Activated CD8-positive, alpha-beta memory T cell treated with anti-CD3 and anti-CD28 coated beads, Interleukin-2, amount 10 ng/mL, durations not matched to agents 7 days and 5 days (primary cell): ENCODE results near the gene SLC17A2. TPM values are rescaled to one million over a fixed set of nuclear protein-coding genes. Genes with fewer than 3 reads are reported as not detected.

Source experiments
- ATAC-seq: fragments of 150-1000 bp; cut with Tn5 transposase; one replicate; pipeline ENCODE4 v1.10.0; 2021; ENCODE audit warnings: moderate library complexity
- CTCF ChIA-PET: fragments of 350-600 bp; sonication (Branson Sonifier 250); formaldehyde crosslinking; loops from one replicate; lab custom pipeline; 2021; ENCODE audit warnings: antibody characterized with exemption; lab: Charles Lee
- DNase-seq: peaks from one replicate; pipeline ENCODE4 v3.0.0-alpha.2; 2020
- H3K27ac Mint-ChIP-seq: one replicate; pipeline ENCODE4 v1.8.0; 2021; ENCODE audit warnings: mild to moderate bottlenecking, mixed read lengths
- H3K27me3 Mint-ChIP-seq: one replicate; pipeline ENCODE4 v1.8.0; 2021; ENCODE audit warnings: mixed read lengths
- H3K36me3 Mint-ChIP-seq: one replicate; pipeline ENCODE4 v1.8.0; 2021; ENCODE audit warnings: mild to moderate bottlenecking, mixed read lengths
- H3K4me1 Mint-ChIP-seq: one replicate; pipeline ENCODE4 v1.8.0; 2021; ENCODE audit warnings: mixed read lengths
- H3K4me3 Mint-ChIP-seq: one replicate; pipeline ENCODE4 v1.8.0; 2021; ENCODE audit warnings: mild to moderate bottlenecking, moderate library complexity, mixed read lengths
- H3K9me3 Mint-ChIP-seq: one replicate; pipeline ENCODE4 v1.8.0; 2022; ENCODE audit warnings: low read depth, mixed read lengths
- total RNA-seq, 2 experiments: library from RNA; stranded (reverse); gene quantifications; one replicate each; pipeline ENCODE4 v1.2.3, GENCODE V29; 2021

The SLC17A2 gene
- total RNA-seq, 2 experiments from 2014 or later = not detected

DNA sequence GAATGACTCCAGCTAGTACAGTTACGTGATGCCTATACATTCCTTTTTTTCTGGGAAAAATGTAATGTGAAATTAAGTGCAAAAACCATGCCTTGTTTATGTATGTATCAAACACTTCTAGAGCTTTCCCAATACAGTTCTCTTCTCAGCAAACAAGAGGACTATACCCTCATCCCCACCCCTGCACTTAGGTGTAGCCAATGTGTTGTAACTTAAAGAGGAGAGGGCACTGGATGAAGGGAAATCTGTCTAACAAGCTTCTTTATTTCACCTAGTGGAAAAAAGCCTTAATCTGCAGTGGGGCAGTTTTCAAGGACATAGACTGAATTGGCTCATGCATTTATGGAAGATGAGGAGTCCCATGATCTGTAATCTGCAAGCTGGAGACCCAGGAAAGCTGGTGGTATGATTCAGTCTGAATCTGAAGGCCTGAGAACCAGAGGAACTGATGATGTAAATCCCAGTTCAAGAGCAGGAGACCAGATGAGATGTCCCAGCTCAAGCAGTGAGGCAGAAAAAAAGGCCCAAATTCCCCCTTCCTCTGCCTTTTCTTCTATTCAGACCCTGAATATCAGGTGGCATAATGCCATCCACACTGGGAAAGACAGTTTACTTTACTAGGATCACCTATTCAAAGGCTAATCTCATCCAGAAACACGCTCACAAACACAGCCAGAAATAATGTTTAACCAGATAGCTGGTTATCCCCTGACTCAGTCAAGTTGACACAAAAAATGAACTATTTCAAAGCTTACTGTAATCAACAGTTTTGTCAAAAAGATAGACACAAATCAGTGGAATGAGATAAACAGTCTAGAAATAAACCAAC lies 30.7 kb downstream of the SLC17A2 start:
- no peak overlapping the region for H3K27ac Mint-ChIP-seq
- CTCF ChIA-PET = interaction anchor here (0.8 to 2.0 kb wide), 4 partner anchors 9 to 344 kb away, joined by 3 to 5 read pairs (median 3); no protein-coding TSS in a partner anchor

DNA sequence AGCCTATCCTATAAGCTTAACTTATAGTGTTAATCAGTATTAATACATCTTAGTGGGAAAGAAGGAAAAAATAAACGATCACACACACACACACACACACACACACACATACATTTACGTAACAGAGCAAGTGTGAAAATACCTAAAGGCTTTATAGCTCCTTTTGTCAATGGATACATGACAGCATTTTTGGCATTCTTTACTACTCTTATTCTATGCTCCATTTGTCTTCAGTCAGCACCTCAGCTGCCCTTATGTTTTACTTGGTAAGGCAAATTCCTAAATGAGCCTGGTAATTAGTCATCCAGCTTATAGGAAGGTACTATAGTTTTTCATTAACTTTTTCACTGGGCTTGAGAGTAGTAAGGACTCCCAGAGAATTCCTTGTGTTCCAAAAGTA lies 31.4 kb downstream of the SLC17A2 start:
- CTCF ChIA-PET = interaction anchor here (0.8 to 2.0 kb wide), 3 partner anchors 9 to 111 kb away, joined by 3 to 5 read pairs (median 3); no protein-coding TSS in a partner anchor
- Mint-ChIP-seq H3K4me3 (no peak overlapping the region), H3K27ac (no peak overlapping the region)

More for the DNA sequence above, 30.7 kb downstream of the SLC17A2 start:
- DNase-seq = no peak
- Mint-ChIP-seq H3K4me3 (no peak overlapping the region), H3K36me3 (no peaks in the 10 kb centered on the region), H3K9me3 (no peaks in the 10 kb centered on the region), H3K27me3 (peaks cover 3% of the 10 kb centered on the region), H3K4me1 (peaks cover 2% of the 10 kb centered on the region)
- ATAC-seq = no peak

DNA sequence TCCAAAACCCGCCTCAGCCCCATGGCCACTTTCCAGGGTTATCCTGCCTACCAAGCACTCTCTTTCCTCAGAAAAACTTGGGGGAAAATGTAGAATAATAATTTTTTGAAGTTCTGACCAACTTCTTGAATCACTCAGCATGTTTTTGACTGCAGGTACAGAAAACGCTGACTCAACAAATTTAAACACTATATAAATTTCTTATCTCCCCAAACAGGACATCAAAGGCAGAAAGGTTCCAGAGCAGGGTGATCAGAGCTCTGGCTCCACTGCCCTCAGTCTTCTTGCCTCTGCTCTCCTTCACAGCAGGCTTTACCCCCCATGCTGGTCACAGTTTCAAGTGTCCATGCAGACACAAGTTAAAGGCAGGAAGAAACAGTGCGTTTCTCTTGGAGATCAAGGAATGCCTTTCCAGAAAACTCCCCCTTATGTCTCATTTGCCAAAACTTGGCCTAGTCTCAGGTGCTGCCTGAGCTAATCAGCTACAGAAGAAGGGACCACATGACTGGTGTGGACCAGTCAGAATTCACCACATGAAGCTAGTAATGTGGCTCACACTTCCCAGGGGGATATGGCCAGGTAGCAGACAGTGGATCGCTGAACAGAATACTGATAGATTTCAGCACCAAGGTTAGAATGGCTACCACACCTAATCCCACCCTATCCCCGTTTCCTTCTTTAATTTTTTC lies 32.1 kb downstream of the SLC17A2 start:
- H3K27ac Mint-ChIP-seq = no peak overlapping the region
- H3K27me3 Mint-ChIP-seq = peaks cover 3% of the 10 kb centered on the region
- no peaks in the 10 kb centered on the region for H3K36me3 Mint-ChIP-seq
- ATAC-seq (no peak), DNase-seq (no peak)
- CTCF ChIA-PET = interaction anchor here (2.0 kb wide), 1 partner anchor 11 kb away, joined by 5 read pairs; no protein-coding TSS in a partner anchor
- no peaks in the 10 kb centered on the region for H3K9me3 Mint-ChIP-seq
- peaks cover 2% of the 10 kb centered on the region for H3K4me1 Mint-ChIP-seq
- H3K4me3 Mint-ChIP-seq = no peak overlapping the region

More for the DNA sequence above, 31.4 kb downstream of the SLC17A2 start:
- H3K9me3 Mint-ChIP-seq = no peaks in the 10 kb centered on the region
- ATAC-seq = no peak
- no peaks in the 10 kb centered on the region for H3K36me3 Mint-ChIP-seq
- peaks cover 2% of the 10 kb centered on the region for H3K4me1 Mint-ChIP-seq
- DNase-seq = no peak
- H3K27me3 Mint-ChIP-seq = peaks cover 3% of the 10 kb centered on the region

DNA sequence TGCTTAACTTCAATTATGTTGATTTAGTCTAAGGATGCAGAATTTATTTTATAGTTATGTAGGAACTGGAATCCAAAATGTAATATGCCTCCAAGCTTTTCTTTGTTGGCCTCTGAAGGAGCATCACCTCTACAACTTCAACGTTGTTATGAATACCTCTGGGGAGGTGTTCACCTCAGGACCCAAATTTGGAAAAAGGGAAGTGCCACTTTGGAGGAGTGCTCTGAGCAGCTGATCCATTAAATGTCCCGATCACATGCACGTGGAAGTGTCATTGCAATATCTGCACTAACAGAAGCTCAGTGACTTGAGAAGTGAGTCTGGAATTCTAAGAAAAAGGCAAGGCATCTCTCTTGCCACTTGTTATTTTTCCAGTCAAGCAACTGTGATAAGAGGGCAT lies 34.2 kb downstream of the SLC17A2 start:
- CTCF ChIA-PET = no interaction called here
- Mint-ChIP-seq H3K4me3 (no peak overlapping the region), H3K9me3 (no peaks in the 10 kb centered on the region)

DNA sequence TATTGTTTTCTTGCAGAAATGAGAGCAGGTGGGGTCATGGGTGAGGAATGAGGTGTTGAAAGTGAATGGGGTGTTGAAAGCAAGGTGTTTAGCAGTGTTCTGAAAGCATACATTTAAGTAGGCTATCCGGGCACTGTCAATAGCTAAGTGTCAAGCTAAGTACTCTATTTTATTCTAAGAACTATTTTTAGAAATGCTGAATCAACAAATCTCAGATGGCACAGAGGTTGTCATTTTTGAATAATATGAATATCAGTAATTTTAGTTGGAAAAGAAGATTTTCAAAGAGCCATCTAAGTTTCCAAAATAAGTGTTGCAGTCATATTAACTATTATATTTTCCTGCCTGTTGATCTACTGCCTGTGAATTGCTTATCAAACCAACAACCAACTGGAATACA lies 34.7 kb downstream of the SLC17A2 start:
- Mint-ChIP-seq H3K4me3 (no peak overlapping the region), H3K9me3 (no peaks in the 10 kb centered on the region), H3K27ac (no peak overlapping the region), H3K4me1 (no peaks in the 10 kb centered on the region), H3K36me3 (no peaks in the 10 kb centered on the region), H3K27me3 (peaks cover 7% of the 10 kb centered on the region)
- no peak for ATAC-seq
- CTCF ChIA-PET = no interaction called here
- no peak for DNase-seq

More for the DNA sequence above, 34.2 kb downstream of the SLC17A2 start:
- Mint-ChIP-seq H3K36me3 (no peaks in the 10 kb centered on the region), H3K27ac (no peak overlapping the region), H3K27me3 (peaks cover 7% of the 10 kb centered on the region), H3K4me1 (no peaks in the 10 kb centered on the region)
- DNase-seq (no peak), ATAC-seq (no peak)

DNA sequence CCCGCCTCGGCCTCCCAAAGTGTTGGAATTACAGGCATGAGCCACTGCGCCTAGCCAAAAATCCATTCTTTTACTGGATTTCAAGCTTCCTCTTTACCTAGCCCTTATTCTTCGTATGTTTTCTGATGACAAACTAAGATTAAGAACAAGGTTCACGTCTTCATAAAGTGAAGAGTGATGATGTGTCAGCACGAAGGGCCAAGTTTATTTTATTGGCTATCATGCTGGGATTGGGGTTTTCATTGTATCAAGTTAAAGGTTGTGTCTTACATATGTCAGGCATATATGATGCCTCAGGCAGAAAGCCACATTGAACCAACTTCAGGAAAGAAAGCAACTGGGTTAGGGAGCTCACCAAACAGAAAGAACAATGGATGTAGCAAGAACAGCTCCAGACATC lies 36.7 kb downstream of the SLC17A2 start:
- Mint-ChIP-seq H3K27ac (no peak overlapping the region), H3K4me3 (no peak overlapping the region), H3K27me3 (peaks cover 7% of the 10 kb centered on the region), H3K9me3 (no peaks in the 10 kb centered on the region), H3K36me3 (no peaks in the 10 kb centered on the region), H3K4me1 (no peaks in the 10 kb centered on the region)
- DNase-seq (no peak), ATAC-seq (no peak)
- CTCF ChIA-PET = interaction anchor here (1.0 kb wide), 1 partner anchor 32 kb away, joined by 3 read pairs; no protein-coding TSS in a partner anchor

DNA sequence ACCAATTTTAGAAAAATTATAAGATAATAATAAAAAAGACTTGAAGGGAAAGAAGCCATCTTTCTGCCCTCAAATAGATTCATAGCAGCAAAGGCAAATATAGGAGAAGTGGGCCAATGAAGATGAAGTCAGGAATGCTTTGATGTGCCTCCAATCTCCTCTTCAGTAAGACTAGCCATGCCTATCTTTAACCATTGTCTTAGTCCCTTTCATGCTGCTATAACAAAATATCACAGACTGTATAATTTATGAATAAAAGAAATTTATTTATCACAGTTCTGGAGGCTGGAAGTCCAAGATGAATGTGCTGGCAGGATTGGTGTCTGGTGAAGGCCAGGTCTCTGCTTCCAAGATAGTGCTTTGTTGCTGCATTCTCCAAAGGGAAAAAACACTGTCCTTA lies 37.6 kb downstream of the SLC17A2 start:
- H3K4me3 Mint-ChIP-seq = no peak overlapping the region
- no peaks in the 10 kb centered on the region for H3K4me1 Mint-ChIP-seq
- CTCF ChIA-PET = interaction anchor here (0.6 to 1.6 kb wide), 3 partner anchors 33 to 763 kb away, joined by 3 read pairs; no protein-coding TSS in a partner anchor
- no peaks in the 10 kb centered on the region for H3K36me3 Mint-ChIP-seq
- peaks cover 7% of the 10 kb centered on the region for H3K27me3 Mint-ChIP-seq
- DNase-seq = no peak
- ATAC-seq = no peak
- H3K9me3 Mint-ChIP-seq = no peaks in the 10 kb centered on the region
- H3K27ac Mint-ChIP-seq = no peak overlapping the region

DNA sequence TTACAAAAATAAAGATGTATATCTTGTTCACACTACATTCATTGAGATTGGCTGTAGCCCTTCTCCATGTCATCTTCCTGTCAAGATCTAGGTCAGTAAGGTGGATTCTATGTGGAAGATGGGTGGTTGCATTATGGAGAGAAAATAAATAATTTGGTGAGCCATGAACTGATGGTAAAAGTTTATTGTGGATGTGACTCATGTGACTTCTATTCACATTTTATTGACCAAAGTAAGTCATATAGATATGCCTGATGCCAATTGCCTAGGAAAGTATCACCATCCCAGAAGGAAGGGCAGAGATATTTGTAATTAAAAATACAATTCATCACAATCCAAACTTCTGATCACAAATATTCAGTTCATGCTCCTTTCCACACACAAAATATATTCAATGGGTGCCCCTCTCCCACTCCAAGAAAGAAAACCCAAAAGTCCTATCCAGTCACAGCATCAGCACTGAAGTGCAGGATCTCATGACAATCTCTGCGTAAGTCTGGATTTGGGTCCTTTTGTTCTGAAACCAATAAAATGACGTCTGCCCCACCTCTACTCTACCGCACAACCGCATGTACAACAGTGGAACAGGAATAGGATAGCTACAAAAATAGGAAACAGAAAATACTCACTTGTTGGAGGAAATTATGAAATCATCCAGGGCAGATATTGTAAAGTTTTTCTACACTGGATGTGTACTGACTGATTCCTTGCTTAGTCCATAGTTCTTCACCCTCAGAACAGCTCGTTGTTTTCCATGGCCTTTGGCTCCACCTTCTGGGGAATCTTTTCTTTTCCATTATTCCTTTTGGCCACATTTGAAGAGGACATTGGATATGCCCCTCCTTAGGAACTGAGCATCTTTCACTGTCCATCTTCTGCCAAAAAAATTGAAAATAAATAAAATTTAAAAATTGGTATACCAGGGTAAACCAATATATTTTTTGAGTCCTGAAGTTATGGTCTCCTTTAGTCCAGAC lies 40.3 kb downstream of the SLC17A2 start:
- no peaks in the 10 kb centered on the region for H3K36me3 Mint-ChIP-seq
- H3K27me3 Mint-ChIP-seq = peaks cover 7% of the 10 kb centered on the region
- CTCF ChIA-PET = interaction anchor here (0.6 to 2.4 kb wide), 6 partner anchors 9 to 280 kb away, joined by 3 to 9 read pairs (median 3); no protein-coding TSS in a partner anchor
- DNase-seq = no peak
- no peak overlapping the region for H3K27ac Mint-ChIP-seq
- H3K4me1 Mint-ChIP-seq = no peaks in the 10 kb centered on the region
- ATAC-seq = no peak
- no peak overlapping the region for H3K4me3 Mint-ChIP-seq
- H3K9me3 Mint-ChIP-seq = no peaks in the 10 kb centered on the region

DNA sequence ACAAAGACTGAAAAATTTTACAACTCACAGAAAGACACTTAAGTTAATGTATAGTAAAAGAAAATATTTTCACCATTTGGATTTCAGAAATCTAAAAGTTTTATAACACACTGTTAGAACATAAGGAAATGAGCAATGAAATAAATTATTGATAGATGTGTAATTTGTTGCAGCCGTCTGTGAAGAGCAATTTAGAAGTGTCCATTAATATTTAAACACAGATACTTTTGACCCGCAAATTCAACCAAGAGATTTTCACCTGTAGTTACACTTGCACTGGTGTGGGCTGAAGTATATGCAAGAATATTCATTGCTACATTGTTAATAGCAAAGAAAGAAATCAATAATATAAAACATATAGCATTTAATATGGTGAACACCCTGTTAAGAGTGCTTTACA lies 41.9 kb downstream of the SLC17A2 start:
- no peaks in the 10 kb centered on the region for H3K36me3 Mint-ChIP-seq
- ATAC-seq = no peak
- H3K4me3 Mint-ChIP-seq = no peak overlapping the region
- no peak for DNase-seq
- CTCF ChIA-PET = no interaction called here
- no peaks in the 10 kb centered on the region for H3K4me1 Mint-ChIP-seq
- H3K9me3 Mint-ChIP-seq = no peaks in the 10 kb centered on the region
- peaks cover 7% of the 10 kb centered on the region for H3K27me3 Mint-ChIP-seq
- H3K27ac Mint-ChIP-seq = no peak overlapping the region

DNA sequence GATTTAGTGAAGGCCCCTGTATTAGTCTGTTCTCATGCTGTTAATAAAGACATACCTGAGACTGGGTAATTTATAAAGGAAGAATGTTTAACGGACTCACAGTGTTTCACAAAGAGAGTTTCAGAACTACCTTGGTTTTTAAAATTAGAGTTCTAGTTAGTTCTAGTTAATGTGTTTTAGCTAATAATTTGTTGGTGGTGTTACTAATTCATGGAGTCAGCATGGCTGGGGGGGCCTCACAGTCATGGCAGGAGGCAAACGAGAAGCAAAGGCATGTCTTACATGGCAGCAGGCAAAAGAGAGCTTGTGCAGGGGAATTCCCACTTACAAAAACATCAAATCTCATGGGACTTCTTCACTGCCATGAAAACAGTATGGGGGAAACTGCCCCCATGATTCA lies 44.4 kb downstream of the SLC17A2 start:
- DNase-seq (no peak), ATAC-seq (no peak)
- Mint-ChIP-seq H3K27me3 (no peaks in the 10 kb centered on the region), H3K4me3 (no peak overlapping the region), H3K9me3 (no peaks in the 10 kb centered on the region), H3K4me1 (peaks cover 3% of the 10 kb centered on the region), H3K36me3 (no peaks in the 10 kb centered on the region), H3K27ac (no peak overlapping the region)
- CTCF ChIA-PET = interaction anchor here (1.0 to 1.1 kb wide), 3 partner anchors 23 to 663 kb away, joined by 3 to 4 read pairs (median 3); no protein-coding TSS in a partner anchor

DNA sequence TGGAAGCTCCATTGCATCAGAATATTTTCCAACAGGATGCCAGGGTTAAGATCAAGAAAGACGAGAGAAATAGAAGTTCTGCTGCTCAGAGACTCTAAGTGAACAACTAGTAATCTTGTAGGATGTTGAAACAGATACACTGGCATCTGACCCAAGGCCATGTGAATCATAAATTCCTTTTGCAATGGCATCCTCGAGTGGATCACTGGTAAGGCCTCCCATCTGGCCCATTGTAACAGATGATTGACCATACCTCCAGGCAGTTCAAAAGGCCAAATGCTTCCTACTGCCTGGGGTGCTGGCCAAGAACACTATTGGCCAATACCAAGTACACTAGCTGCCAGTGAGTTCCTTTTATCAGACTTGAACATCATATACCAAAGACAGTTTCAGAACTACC lies 46.5 kb downstream of the SLC17A2 start:
- no peak overlapping the region for H3K4me3 Mint-ChIP-seq
- ATAC-seq (no peak), DNase-seq (no peak)
- CTCF ChIA-PET = no interaction called here
- H3K4me1 Mint-ChIP-seq = peaks cover 3% of the 10 kb centered on the region
- no peak overlapping the region for H3K27ac Mint-ChIP-seq
- no peaks in the 10 kb centered on the region for H3K36me3 Mint-ChIP-seq
- no peaks in the 10 kb centered on the region for H3K9me3 Mint-ChIP-seq
- H3K27me3 Mint-ChIP-seq = no peaks in the 10 kb centered on the region

DNA sequence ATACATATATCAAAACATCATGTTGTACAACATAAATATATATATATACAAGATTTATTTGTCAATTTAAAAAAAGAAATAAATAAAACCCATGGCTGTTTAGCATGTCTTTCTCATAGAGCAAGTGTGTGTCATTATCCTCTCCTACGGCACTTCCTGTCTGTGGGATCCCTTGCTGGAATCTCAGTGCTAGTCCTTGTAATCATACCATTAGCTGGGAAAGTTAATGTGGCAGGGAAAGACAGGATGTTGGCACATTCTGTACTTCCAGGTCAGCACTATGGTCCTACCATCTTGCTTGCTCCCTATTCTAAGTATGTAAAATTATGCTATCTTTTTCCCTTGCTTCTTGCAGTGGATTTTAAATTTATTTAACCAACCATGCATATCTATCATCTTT lies 47.0 kb downstream of the SLC17A2 start:
- H3K4me3 Mint-ChIP-seq = no peak overlapping the region
- no peak overlapping the region for H3K27ac Mint-ChIP-seq
- CTCF ChIA-PET = no interaction called here
- DNase-seq (no peak), ATAC-seq (no peak)
- H3K27me3 Mint-ChIP-seq = no peaks in the 10 kb centered on the region
- H3K36me3 Mint-ChIP-seq = no peaks in the 10 kb centered on the region
- H3K4me1 Mint-ChIP-seq = peaks cover 3% of the 10 kb centered on the region
- H3K9me3 Mint-ChIP-seq = no peaks in the 10 kb centered on the region
